ENCODE results near the gene OR4K5.
"Not testable (repeated sequence)": the region's sequence is repeated elsewhere in the genome, so short reads cannot be mapped to it uniquely, and the experiment has no call there.

OR4K5 gene, protein sequence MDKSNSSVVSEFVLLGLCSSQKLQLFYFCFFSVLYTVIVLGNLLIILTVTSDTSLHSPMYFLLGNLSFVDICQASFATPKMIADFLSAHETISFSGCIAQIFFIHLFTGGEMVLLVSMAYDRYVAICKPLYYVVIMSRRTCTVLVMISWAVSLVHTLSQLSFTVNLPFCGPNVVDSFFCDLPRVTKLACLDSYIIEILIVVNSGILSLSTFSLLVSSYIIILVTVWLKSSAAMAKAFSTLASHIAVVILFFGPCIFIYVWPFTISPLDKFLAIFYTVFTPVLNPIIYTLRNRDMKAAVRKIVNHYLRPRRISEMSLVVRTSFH

DNA sequence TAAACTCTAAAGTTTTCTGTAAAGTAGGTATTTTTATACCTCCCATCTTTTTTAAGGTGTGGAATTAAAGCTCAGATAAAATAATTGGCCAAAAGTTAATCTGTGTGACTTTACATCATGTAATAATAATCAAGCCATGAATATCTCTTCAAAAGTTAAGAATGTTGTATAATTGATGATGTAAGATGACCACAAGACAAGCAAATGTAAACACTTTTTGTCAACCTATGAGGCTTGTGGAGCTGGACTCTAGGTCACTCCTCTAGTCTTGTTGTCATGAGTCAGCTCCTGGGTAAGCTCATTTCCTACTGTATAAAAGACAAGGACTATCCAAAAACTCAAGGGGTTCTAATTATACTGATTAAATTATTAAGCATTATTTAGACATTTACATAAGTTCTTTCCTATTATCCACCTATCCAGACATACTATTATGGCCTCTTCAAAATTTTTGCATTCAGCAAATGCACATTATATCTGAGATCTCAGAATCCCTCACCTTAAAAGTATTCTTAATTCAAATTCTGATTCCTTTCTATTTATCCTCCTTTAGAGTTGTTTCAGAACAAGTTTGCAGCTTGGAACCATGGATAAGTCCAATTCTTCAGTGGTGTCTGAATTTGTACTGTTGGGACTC is at the start of gene OR4K5:
OR4K5 (plus strand) TSS at position 587 of the 637 bp plus-strand sequence; CDS start at position 587, 0 bp downstream.
- DNase-seq: no peak

DNA sequence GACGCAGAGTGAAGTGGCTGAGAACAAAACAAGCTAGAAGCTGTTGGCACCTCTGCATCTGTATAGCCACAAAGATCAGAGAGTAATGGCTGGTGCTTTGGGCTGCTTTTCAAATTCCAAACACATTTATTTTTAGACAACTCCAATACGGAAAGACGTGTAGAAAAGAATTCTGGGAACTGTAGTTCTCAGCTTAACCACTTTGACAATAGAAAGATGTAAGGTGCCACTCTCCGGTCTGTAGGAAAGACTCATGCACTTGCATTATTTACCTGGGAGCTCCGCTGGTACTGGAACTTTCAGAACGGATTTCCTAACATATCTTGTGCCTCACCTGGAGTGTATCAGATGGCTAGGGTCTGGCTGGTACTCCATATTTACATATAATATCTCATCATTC is 47.2 kb upstream of the OR4K5 start:
- DNase-seq: no peak

DNA sequence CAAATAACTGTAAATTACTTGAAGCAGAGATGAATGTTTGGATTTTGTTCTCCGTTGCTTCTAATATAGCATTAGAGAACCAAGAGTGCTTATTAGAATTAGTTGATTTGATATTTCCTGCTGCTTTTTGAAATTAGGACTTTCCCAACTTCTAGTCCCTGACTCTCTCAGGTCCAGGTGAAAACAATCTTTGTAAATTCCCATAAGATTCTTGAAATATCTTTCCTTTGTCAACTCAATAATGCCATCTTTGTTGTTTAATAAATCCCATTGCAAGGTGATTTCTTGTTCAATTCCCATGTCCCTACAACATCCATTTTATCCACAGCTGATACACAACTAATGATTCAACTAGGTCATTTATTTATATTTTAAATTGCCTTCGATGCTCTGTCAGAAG is 45.6 kb upstream of the OR4K5 start, which contains the start of gene OR4K2:
OR4K2 (plus strand) TSS at position 301 of the 400 bp plus-strand sequence. CDS start 1,126 bp downstream, outside the sequence.
- DNase-seq: no peak

DNA sequence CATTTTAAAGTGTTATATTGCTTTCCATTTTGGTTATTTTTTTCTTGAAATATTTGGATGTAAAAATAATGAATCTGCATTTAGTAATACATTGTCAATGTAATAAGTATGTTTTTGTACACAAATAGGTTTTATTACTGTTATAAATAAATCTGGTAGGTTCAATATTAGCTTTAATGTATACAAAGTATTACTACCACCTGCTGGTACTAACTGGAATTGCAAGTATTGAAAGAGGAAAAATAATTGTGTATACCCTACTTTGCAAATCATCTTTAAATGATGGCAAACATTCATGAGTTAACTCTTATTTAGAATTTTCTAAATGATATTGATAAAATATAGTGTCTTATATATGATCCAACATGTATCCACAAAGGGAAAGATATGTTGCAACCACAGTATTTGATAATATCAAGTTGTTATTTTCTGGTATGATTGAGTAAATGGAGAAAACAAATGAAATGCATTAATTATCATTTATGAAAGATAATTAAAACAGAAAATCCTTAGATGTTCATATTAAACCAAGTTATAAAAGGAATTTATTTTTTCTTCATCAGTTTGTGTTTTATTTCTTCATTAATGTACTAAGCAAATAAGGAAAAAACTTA is 42.3 kb upstream of the OR4K5 start:
- no peak for DNase-seq

DNA sequence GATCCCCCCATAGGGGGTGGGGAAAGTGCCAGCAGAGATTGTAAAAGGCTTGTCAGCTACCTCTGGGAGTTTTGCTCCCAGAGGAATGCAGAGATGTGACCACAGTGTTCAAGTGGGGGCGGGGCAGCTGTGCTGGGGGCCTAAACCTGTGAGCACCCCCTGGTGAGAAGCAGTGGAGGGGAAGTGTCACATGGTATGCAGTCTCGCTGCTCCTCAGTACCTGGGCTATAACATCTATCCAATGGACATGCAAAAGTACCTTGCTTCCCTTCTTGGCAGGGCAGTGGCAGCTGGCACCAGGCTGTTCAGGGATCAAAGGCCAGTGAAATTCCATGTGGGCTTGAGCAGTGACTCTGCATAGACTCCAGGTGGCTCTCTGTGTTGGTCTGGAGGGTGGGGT is 25.1 kb upstream of the OR4K5 start:
- no peak for DNase-seq

DNA sequence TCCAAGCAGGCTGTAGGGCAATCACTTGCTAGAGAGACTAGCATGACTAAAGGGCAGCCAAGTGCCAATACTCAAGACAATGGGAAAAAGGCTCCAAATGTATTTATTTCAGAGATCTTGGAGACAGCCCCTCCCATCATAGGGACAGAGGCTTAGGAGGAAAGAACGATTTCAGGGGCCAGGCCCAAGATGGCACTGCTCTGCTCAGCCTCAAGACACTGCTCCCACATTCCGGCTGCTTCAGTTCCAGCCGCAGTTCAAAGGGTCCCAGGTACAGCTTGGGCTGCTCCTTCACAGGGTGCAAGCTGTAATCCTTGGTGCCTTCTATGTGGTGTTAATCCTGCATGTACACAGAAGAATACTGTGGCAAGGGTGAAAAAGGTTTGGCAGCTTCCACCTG is 19.4 kb upstream of the OR4K5 start:
- no peak for DNase-seq

DNA sequence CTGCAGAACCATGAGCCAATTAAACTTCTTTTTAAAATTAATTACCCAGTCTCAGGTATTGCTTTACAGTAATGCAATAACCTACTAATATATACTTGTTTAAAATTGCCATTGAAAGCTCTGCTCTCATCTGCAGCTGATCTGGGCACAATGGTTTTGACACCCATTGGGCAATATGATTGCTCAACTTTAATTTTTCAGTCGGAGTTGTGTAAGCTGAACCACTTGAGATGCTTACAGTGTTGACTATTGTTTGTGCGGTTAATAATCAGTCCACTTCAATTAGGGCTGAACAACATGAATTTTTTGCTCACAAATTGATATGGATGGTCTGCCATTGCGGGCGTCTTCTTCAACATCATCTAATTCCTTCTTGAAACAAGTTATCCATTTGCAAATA is 18.0 kb upstream of the OR4K5 start:
- no peak for DNase-seq

DNA sequence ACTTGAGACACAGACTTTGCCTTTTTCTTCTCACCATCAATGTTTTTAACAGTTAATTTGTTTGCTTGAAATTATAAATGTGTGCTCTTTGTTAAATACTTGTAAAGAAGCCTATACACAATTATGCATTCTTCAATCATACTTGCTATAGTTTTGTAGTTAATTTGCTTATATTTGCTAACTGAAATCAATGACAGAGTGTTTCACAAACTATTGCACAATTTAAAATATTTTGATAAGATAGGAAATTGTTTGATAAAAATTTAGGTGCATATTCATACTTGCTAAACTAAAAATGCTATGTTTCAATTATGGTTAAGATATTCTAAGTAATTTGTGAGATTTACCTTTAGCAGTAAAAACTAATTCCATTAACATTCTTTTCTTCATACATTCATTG is 13.7 kb upstream of the OR4K5 start:
- DNase-seq: no peak

DNA sequence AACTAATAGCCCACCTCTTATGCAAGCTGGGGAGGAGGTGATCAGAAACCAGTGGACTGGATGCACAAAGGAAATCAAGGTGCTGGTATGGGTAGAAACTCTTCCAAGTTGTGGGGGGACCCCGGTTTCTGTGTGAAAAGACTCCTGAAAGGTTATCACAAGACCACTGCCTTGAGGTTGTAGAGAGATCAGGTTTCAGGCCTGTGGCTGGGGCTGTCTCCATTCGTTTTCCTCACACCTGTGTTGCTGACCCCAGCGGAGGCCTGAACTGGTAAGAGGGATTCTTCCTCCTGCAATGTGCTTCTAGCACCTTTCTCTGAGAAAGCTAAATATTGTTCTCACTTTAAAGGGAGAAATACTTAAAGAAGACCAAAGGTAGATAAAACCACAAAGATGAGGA is 9.3 kb upstream of the OR4K5 start:
- DNase-seq: no peak

DNA sequence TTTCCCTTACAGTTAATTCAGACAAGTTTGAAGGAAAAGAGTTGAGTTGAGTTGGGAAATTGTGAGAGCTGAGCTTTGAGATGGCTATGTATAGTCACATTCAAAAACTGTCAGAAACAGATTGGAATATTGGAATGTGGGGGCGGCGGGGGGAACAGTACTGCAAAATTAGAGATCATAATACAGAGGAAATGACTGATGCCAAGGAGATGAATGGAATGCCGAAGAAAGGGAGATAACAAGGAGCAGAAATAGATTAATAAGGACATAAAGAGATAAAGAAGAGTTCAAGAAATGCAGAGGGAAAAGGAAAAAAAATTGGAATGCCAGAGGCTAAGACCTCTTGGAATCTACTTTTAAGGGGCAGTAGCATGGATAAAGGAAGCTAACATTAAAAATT is 3.2 kb upstream of the OR4K5 start:
- no peak for DNase-seq

DNA sequence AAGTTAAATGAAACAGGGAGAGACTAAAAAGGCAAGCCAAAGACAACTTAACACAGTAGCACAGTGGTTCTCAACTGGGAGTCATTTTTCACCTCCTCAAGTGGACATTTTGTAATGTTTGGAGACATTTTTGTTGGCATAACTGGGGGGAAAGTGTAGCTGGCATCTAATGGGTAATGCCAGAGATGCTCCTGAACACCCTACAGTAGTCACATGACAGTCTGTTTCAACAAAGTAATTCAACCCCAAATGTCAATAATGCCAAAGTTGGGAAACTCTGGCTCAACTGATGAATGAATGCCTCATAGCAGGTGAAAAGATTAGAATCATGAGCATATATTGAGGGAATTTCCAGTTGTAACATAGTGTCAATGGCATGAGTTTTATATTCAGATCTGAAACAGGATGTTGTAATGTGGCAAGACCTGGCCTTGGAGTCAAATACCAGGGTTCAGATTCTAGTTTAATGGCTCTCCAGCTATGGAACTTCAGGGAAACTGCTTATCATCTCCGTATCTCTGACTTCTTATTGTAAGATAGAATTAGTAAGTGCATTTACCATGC is 2.4 kb upstream of the OR4K5 start:
- DNase-seq: no peak

DNA sequence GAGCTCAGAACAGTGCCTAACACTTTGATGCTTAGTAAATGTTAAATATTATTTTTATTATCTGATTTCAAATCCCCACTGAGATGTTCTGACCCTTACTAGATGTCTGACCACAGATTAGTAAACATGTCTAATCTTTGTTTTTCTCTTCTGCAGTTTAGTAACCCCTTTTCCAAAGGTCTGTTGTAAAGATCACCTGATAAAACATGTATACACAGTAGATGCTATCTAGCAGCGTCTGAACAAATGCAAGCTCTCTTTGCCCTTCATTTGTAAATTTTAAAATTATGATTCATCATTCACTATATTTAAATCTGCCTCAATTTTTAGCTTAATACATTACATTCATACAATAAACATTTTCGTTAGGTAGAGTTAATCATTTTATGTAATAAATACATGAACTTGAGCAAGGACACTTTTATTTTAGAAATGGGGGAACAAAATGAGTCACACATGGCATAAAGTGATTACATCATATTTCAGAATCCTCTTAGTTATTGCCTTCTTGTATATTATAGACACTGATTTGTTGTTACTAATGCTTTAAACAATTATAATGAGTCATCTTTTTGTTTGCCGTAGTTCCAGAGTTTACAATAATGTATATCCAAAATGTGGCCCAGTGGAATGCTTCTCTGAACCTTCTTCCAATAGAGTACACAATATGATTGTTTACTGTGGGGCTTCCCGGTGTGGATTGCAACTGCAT is 1.7 kb upstream of the OR4K5 start:
- no peak for DNase-seq

DNA sequence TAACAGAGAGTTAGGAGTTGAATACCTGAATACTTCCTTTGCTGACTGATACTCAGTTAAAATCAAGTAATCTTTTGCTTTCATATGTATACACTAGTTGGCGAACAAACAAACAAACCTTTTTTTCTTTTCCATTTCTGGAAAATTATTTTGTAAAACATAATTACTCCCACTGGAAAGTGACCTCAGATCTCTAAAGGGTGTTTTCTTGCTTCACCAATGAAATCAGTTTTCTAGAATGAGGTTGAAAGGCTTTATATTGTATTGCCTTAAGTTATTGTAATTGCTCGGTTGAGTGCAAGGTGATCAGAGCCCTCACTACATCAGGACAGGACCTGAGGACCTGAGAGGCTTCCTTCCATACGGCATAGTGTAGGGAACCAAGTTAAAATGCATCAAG is 10.2 kb downstream of the OR4K5 start, which contains the start of gene OR4K1:
OR4K1 (plus strand) TSS at position 301 of the 400 bp plus-strand sequence. CDS start 4,750 bp downstream, outside the sequence.
- DNase-seq: no peak

DNA sequence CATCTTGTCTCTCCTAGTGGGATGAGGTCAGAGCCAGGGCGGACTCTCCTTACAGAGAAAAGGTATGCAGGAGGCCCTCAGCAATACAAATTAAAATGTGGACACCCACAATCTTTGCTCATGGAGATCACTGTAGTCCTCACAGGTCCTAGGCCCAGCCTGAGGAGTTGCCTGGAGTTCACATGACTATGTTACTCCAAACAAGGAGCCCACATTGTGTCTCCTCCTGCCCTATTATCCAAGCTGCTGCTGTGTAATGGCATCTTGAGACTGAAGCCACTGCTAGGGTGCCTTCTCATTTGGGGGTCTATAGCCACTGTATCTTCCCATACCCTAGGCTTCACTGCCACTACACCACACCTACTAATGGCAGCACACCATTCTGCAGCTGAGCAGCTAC is 21.3 kb downstream of the OR4K5 start:
- DNase-seq: no peak

DNA sequence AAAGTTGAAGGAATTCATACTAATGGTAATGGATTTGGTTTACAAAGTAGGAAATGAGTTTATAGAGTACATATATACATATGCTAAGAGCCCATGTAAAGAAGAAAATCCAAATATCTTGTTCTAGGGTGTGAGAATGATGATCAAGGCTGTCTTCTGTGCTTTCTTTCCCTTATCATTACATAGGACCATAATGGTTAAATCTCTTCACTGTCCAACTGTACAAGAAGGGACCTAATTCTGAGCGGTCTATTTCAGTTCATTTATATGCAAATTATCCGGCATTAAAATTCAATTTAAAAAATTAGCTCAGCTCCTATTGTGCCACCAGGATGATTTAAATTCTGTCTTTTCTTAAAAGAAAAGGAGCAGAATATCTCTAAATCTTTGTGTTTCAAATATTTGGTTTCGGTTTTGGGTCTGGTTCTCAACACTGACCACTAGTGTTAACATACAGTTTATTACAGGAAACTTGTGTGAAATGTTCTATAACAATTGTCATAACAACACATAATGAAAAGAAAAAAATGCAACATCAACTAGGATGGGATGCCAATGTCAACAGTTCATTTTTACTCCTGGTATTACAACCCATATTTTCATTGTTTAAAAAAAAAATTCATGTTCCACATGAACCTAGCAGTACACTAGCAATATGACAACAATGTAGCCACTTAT is 27.1 kb downstream of the OR4K5 start:
- no peak for DNase-seq

DNA sequence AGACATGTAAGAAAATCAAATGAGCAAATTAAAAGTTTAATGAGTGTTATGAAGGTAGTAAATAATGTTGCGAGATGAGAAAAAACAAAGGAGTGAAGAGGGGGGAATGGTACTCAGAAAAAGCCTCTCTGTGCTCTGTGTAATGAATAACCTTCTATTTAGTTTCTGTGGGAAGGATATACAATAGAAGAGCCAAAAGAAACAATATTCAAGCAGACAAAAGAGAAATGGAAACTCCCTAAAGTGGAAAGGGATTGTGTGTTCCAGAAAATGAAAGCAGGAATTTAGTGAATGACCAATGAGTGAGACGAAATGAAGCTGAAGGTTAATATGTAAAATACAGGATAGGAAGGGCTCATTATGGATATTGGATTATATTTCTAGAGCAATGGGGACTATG is 28.8 kb downstream of the OR4K5 start:
- no peak for DNase-seq

DNA sequence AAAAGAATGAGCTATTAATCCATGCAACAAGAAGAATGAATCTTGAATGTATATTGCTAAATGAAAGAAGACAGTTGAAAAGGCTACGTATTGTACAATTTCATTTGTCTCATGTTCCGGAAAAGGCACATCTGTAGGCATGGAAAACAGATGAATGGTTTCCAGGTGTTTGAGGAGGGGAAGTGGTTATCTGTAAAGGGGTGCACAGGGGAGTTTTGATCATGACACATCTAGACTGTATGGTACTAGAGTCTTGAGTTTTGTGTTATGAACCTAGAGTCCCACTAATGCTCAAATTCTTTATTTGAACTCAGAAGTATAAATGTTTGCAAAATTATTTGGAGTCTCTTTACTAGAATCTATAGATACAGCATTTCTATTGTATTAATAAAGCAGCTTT is 49.3 kb downstream of the OR4K5 start:
- not testable (repeated sequence) for DNase-seq
